NCI-H345 treated with DMSO at 0.1 percent for 48 hours (cell line): ENCODE results near the gene RBMS3.
"Not testable (repeated sequence)": the region's sequence is repeated elsewhere in the genome, so short reads cannot be mapped to it uniquely, and the experiment has no call there.

ENCODE experiments used
- DNase-seq: peaks from one replicate; lab custom pipeline; 2025; ENCODE audit not compliant: unreplicated experiment; lab: John Stamatoyannopoulos, UW

Gene RBMS3

GRCh38 chr3:29337565-29337964 is 56.7 kb downstream of the RBMS3 start:
- DNase-seq, result no peak

GRCh38 chr3:29338377-29338776 is 57.5 kb downstream of the RBMS3 start:
- DNase-seq, result no peak

GRCh38 chr3:29339016-29339833 is 58.4 kb downstream of the RBMS3 start:
- DNase-seq, result no peak

GRCh38 chr3:29344154-29344553 is 63.3 kb downstream of the RBMS3 start:
- DNase-seq, result no peak

- no peak for DNase-seq
Observed at GRCh38 chr3:29344935-29345334, 64.1 kb downstream of the RBMS3 start.

GRCh38 chr3:29345516-29346300 is 64.8 kb downstream of the RBMS3 start:
- no peak for DNase-seq

- no peak for DNase-seq
Observed at GRCh38 chr3:29346828-29347227, 66.0 kb downstream of the RBMS3 start.

GRCh38 chr3:29347412-29347811 is 66.5 kb downstream of the RBMS3 start:
- DNase-seq, result no peak

GRCh38 chr3:29348316-29348715 is 67.4 kb downstream of the RBMS3 start:
- no peak for DNase-seq

- DNase-seq, result no peak
Observed at GRCh38 chr3:29349049-29349448, 68.2 kb downstream of the RBMS3 start.

GRCh38 chr3:29353807-29354206 is 72.9 kb downstream of the RBMS3 start:
- DNase-seq, result no peak

GRCh38 chr3:29354894-29355293 is 74.0 kb downstream of the RBMS3 start:
- DNase-seq, result no peak

- DNase-seq, result no peak
Observed at GRCh38 chr3:29356062-29356461, 75.2 kb downstream of the RBMS3 start.

GRCh38 chr3:29360289-29360688 is 79.4 kb downstream of the RBMS3 start:
- not testable (repeated sequence) for DNase-seq

GRCh38 chr3:29363110-29363509 is 82.2 kb downstream of the RBMS3 start:
- DNase-seq, result no peak

GRCh38 chr3:29370021-29370420 is 89.2 kb downstream of the RBMS3 start:
- DNase-seq, result no peak

GRCh38 chr3:29370476-29371420 is 89.9 kb downstream of the RBMS3 start:
- no peak for DNase-seq

- DNase-seq, result no peak
Observed at GRCh38 chr3:29373131-29373680, 92.3 kb downstream of the RBMS3 start.

- DNase-seq, result no peak
Observed at GRCh38 chr3:29374226-29374625, 93.4 kb downstream of the RBMS3 start.

GRCh38 chr3:29379097-29379496 is 98.2 kb downstream of the RBMS3 start:
- no peak for DNase-seq

GRCh38 chr3:29381595-29381994 is 100.7 kb downstream of the RBMS3 start:
- no peak for DNase-seq
